HL-60 (cell line): ENCODE data around the gene RTN4RL2.

ENCODE experiments used
- DNase-seq, 2 experiments: peaks; one replicate each; pipeline ENCODE4 v3.0.0-alpha.2; 2010 to 2020; ENCODE audit warnings: low read depth in 1 of 2, low spot score in 1 of 2
- H3K27ac ChIP-seq: fragments of 250-450 bp; sonication (Bioruptor Pico); replicated peaks from 2 replicates; pipeline ENCODE4 v1.5.1; 2020; ENCODE audit warnings: mild to moderate bottlenecking, moderate library complexity
- H3K27me3 ChIP-seq: fragments of 250-450 bp; sonication (Bioruptor Pico); 2 replicates; pipeline ENCODE4 v1.5.1; 2021; ENCODE audit warnings: mild to moderate bottlenecking, moderate library complexity; ENCODE audit not compliant: insufficient read depth, poor library complexity, severe bottlenecking
- H3K4me3 ChIP-seq: replicated peaks from 2 replicates; pipeline ENCODE4 v1.5.1; 2011; ENCODE audit warnings: mild to moderate bottlenecking, control low read depth, low read length; ENCODE audit not compliant: insufficient read depth
- CTCF ChIP-seq: IDR thresholded peaks from one replicate; pipeline ENCODE4 v1.5.1; 2011; ENCODE audit warnings: low read length, control low read depth, inconsistent platforms; ENCODE audit not compliant: insufficient read depth
- GABPA ChIP-seq: IDR thresholded peaks from 2 replicates; pipeline ENCODE4 v1.6.1; 2012; ENCODE audit warnings: low read depth
- POLR2AphosphoS5 ChIP-seq: IDR thresholded peaks from 2 replicates; pipeline ENCODE4 v1.6.1; 2012; ENCODE audit warnings: low read depth
- REST ChIP-seq: IDR thresholded peaks from 2 replicates; pipeline ENCODE4 v1.6.1; 2012; ENCODE audit warnings: low read depth; ENCODE audit not compliant: insufficient replicate concordance
- SPI1 ChIP-seq: IDR thresholded peaks from 2 replicates; pipeline ENCODE4 v1.6.1; 2012; ENCODE audit warnings: low read depth, mild to moderate bottlenecking, borderline replicate concordance

RTN4RL2 gene

GRCh38 chr11:57468276-57468675, 7.9 kb downstream of the RTN4RL2 start:
- TF ChIP-seq GABPA = no peak
- TF ChIP-seq SPI1 = no peak
- no peak for TF ChIP-seq POLR2AphosphoS5
- no peak for TF ChIP-seq CTCF
- no peak for TF ChIP-seq REST
- no peak for DNase-seq
- Histone ChIP-seq H3K27ac (no peak overlapping the region), H3K4me3 (no peak overlapping the region), H3K27me3 (no peaks in the 10 kb centered on the region)

GRCh38 chr11:57469268-57469667, 8.9 kb downstream of the RTN4RL2 start:
- Histone ChIP-seq H3K27ac (no peak overlapping the region), H3K4me3 (no peak overlapping the region), H3K27me3 (no peaks in the 10 kb centered on the region)
- TF ChIP-seq REST = no peak
- no peak for TF ChIP-seq POLR2AphosphoS5
- no peak for TF ChIP-seq GABPA
- no peak for TF ChIP-seq CTCF
- no peak for TF ChIP-seq SPI1
- DNase-seq = no peak

GRCh38 chr11:57471496-57471895, 11.2 kb downstream of the RTN4RL2 start:
- no peak for DNase-seq

More at GRCh38 chr11:57471496-57471895, 11.2 kb downstream of the RTN4RL2 start:
- TF ChIP-seq GABPA (no peak), CTCF (no peak), REST (no peak), SPI1 (no peak), POLR2AphosphoS5 (no peak)
- Histone ChIP-seq H3K27me3 (no peaks in the 10 kb centered on the region), H3K27ac (no peak overlapping the region), H3K4me3 (no peak overlapping the region)
